Measurements from ENCODE around the gene RFX7.

Gene RFX7

GRCh38 chr15:56042982-56043980, 200.4 kb downstream of the RFX7 start:
- no peak for FAIRE-seq

- no peak for FAIRE-seq
These were observed 201.2 kb downstream of the RFX7 start for GRCh38 chr15:56042498-56042897.

DNA sequence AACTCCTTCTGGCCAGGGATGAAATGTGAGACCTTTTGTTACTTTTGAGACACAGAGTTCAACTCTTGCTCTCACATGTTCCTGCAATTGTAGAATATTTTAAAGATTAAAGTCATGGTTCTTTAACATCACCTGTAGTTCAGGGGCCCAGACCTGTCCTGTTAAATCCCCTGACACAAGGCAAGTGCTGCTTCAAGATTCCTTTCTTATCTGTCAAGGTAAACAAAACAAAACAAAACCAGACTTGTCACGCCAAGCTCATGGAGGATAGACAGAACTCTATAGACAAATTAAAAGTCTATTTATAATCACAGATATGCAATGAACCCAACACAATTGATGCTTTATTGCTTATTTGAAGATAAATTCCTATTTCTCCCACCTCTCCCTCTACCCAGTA, 201.6 kb downstream of the RFX7 start:
- no peak for FAIRE-seq

- no peak for FAIRE-seq
These were observed 203.3 kb downstream of the RFX7 start for GRCh38 chr15:56040081-56041035.

GRCh38 chr15:56038707-56039106, 205.0 kb downstream of the RFX7 start:
- no peak for FAIRE-seq

- no peak for FAIRE-seq
These were observed 205.7 kb downstream of the RFX7 start for GRCh38 chr15:56038015-56038414.

Measured in colon (tissue), 2 donors.